Measurements from ENCODE around the gene PLXNA4. TPM values are rescaled to one million over a fixed set of nuclear protein-coding genes. Genes with fewer than 3 reads are reported as not detected.

The PLXNA4 gene
- total RNA-seq, 1 donor from 2014 or later, result 0.21 TPM

DNA sequence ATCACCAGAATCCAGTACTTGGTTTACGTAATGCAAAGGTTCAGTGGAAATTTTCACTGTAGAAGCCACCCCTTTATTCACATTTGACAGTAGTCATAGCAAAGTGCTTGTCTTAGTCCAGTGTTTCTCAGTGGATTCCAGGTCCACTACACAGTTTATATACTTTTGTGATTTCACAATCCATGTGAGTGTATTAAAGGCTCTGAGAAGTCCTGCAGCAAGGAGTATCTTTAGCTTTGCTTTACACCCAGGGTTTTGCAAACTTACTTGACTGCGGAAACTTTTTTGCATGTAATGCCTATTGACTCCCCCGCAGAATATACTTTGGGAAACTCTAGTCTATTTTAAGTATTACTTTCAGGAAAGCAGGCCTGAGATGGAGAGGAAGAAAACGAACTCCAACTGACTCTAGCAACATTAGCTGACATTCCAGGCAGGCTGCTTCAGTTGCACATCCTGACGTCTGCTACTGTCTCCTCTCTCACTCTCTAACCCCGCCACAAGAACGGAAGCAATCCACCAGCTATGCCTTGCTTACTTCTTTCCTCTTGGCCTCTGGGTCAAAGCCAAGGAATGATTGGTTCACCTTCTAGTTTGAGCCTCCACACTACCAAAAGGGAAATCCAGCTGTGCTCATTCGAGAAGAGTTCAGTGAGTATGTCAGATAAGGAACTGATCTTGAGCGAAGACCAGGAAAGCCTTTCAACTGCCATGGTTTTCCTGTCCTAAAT is 6.2 kb downstream of the PLXNA4 start:
- Mint-ChIP-seq H3K4me1 (ENCODE audit: low read depth) (peaks cover 14% of the 10 kb centered on the region), H3K9me3 (no peaks in the 10 kb centered on the region), H3K36me3 (ENCODE audit: low read depth) (no peaks in the 10 kb centered on the region), H3K4me3 (ENCODE audit: low read depth) (no peak overlapping the region), H3K27me3 (ENCODE audit: low read depth) (peaks cover 86% of the 10 kb centered on the region), H3K27ac (no peak overlapping the region)
- no peak for DNase-seq (ENCODE audit: low spot score)
- intact Hi-C loops (cut with micrococcal nuclease), result loop anchor here (5.0 to 10.0 kb wide), 2 partner anchors 158 to 625 kb away; no protein-coding TSS in a partner anchor

DNA sequence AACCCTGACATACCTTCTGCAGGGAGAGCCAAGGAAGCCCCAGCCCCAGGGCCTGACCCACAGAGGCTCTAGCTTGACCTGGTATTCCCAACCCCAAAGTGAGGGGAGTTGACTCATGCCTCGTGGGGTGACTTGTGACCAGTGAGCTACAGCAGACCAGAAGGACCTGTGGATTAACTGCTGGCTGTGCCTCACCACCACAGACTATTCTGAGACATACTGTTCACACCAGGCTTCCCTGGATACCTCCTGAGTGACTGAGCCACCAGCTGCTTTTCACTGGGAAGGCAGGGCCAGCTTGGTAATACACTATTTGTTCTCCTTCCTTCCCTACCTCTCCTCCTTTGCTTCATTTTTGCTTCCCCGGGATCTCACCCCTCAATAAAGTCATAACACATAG is 7.3 kb downstream of the PLXNA4 start:
- Mint-ChIP-seq H3K36me3 (ENCODE audit: low read depth) (no peaks in the 10 kb centered on the region), H3K4me3 (ENCODE audit: low read depth) (no peak overlapping the region)
- intact Hi-C loops (cut with micrococcal nuclease), result no loop called here

DNA sequence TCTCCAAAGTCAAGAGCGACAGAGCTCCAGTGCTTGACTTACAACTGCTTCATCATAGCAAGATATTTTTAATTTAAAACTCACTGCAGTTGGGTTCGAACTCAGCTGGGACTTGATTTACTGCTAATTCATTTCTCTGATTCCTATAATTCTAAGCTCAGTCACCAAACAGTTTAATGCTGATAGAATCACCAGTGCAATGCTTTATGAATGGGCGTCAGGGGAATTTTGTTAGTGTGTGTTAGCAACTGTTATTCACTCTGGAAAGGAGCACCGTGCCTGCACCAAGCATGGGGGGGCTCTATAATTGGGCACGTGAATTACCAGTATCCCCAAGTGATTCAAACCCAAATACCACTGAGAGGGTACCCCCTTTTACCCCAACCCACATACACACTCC is 10.4 kb downstream of the PLXNA4 start:
- Mint-ChIP-seq H3K4me1 (ENCODE audit: low read depth) (peaks cover 4% of the 10 kb centered on the region), H3K27ac (no peak overlapping the region), H3K4me3 (ENCODE audit: low read depth) (no peak overlapping the region), H3K9me3 (no peaks in the 10 kb centered on the region), H3K36me3 (ENCODE audit: low read depth) (no peaks in the 10 kb centered on the region), H3K27me3 (ENCODE audit: low read depth) (peaks cover 79% of the 10 kb centered on the region)
- no peak for DNase-seq (ENCODE audit: low spot score)
- intact Hi-C loops (cut with micrococcal nuclease), result no loop called here

More for the DNA sequence above, 7.3 kb downstream of the PLXNA4 start:
- Mint-ChIP-seq H3K9me3 (no peaks in the 10 kb centered on the region), H3K27ac (no peak overlapping the region), H3K27me3 (ENCODE audit: low read depth) (peaks cover 86% of the 10 kb centered on the region), H3K4me1 (ENCODE audit: low read depth) (peaks cover 10% of the 10 kb centered on the region)
- DNase-seq (ENCODE audit: low spot score), result no peak

DNA sequence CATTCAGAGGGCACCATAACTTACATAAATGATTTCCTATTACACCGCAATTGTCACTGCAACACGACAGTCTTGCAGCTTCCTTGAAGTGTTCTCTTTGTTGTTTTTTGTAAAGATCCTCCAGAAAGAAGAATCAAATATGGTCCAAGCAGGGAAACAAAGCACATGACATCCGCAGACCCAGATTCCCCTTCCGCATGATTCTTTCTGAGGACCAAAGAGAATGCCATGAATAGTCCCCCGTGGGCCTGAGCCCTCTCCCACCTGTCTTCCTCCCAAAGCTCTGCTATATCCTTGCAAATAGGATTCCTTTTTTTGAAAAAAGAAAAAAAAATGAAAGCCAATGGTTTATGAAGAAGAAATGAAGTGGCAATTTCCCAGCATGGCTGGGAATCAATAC is 10.8 kb downstream of the PLXNA4 start:
- Mint-ChIP-seq H3K27ac (no peak overlapping the region), H3K27me3 (ENCODE audit: low read depth) (peaks cover 79% of the 10 kb centered on the region), H3K9me3 (no peaks in the 10 kb centered on the region), H3K4me3 (ENCODE audit: low read depth) (no peak overlapping the region), H3K36me3 (ENCODE audit: low read depth) (no peaks in the 10 kb centered on the region), H3K4me1 (ENCODE audit: low read depth) (peaks cover 4% of the 10 kb centered on the region)
- no peak for DNase-seq (ENCODE audit: low spot score)
- intact Hi-C loops (cut with micrococcal nuclease), result no loop called here

DNA sequence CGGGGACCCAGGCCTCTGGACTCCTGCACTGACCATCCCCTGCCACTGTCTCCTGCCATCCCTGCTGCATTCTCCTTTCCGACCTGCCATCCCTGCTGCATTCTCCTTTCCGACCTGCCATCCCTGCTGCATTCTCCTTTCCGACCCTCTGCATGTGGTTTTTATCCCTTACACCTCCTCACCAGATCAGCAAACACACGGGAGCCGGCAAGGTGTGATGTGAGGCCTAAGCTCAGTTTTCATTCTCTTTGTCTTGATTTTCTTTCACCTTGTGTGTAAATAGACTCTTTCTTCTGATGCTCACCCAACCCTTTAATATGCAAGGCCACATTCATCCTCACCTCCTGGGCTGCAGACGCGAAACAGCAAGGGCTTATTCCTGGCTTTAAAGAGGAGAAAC is 11.4 kb downstream of the PLXNA4 start:
- Mint-ChIP-seq H3K27me3 (ENCODE audit: low read depth) (peaks cover 79% of the 10 kb centered on the region), H3K9me3 (no peaks in the 10 kb centered on the region), H3K27ac (no peak overlapping the region), H3K36me3 (ENCODE audit: low read depth) (no peaks in the 10 kb centered on the region), H3K4me3 (ENCODE audit: low read depth) (no peak overlapping the region), H3K4me1 (ENCODE audit: low read depth) (no peaks in the 10 kb centered on the region)
- no peak for DNase-seq (ENCODE audit: low spot score)
- intact Hi-C loops (cut with micrococcal nuclease), result no loop called here

DNA sequence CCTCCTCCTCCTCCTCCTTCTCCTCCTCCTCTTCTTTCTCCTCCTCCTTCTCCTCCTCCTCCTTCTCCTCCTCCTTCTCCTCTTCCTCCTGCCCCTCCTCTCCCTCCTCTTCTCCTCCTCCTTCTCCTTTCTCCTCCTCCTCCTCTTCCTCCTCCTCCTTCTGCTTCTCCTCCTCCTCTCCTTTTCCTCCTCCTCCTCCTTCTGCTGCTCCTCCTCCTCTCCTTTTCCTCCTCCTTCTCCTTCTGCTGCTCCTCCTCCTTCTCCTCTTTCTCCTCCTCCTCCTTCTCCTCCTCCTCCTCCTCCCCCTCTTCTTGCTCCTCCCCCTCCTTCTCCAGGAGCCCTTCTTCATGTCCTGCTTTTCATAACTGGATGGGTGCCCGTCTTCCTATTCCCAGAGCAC is 12.2 kb downstream of the PLXNA4 start:
- Mint-ChIP-seq H3K4me1 (ENCODE audit: low read depth) (no peaks in the 10 kb centered on the region), H3K27ac (no peak overlapping the region), H3K27me3 (ENCODE audit: low read depth) (peaks cover 73% of the 10 kb centered on the region), H3K9me3 (no peaks in the 10 kb centered on the region), H3K36me3 (ENCODE audit: low read depth) (no peaks in the 10 kb centered on the region), H3K4me3 (ENCODE audit: low read depth) (no peak overlapping the region)
- intact Hi-C loops (cut with micrococcal nuclease), result no loop called here
- DNase-seq (ENCODE audit: low spot score), result no peak

DNA sequence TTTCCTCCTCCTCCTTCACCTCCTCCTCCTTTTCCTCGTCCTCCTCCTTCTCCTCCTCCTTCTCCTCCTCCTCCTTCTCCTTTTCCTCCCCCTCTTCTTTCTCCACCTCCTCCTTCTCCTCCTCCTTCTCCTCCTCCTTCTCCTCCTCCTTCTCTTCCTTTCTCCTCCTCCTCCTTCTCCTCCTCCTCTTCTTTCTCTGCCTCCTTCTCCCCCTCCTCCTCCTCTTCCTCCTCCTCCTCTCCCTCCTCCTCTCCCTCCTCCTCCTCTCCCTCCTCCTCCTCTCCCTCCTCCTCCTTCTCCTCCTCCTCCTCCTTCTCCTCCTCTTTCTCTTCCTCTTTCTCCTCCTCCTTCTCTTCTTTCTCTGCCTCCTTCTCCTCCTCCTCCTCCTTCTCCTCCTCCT is 13.6 kb downstream of the PLXNA4 start:
- intact Hi-C loops (cut with micrococcal nuclease), result no loop called here
- H3K27me3 Mint-ChIP-seq (ENCODE audit: low read depth), result peaks cover 61% of the 10 kb centered on the region

DNA sequence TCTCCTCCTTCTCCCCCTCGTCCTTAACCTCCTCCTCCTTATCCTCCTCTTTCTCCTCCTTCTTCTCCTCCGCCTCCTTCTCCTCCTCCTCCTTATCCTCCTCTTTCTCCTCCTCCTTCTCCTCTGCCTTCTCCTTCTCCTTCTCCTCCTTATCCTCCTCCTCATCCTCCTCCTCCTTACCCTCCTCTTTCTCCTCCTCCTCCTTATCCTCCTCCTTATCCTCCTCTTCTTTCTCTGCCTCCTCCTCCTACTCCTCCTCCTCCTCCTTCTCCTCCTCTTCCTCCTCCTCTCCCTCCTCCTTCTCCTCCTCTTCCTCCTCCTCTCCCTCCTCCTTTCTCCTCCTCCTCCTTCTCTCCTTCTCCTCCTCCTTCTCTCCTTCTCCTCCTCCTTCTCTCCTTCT is 14.5 kb downstream of the PLXNA4 start:
- intact Hi-C loops (cut with micrococcal nuclease), result no loop called here
- H3K4me1 Mint-ChIP-seq (ENCODE audit: low read depth), result peaks cover 7% of the 10 kb centered on the region
- H3K36me3 Mint-ChIP-seq (ENCODE audit: low read depth), result no peaks in the 10 kb centered on the region
- peaks cover 56% of the 10 kb centered on the region for H3K27me3 Mint-ChIP-seq (ENCODE audit: low read depth)
- no peak for DNase-seq (ENCODE audit: low spot score)
- no peak overlapping the region for H3K4me3 Mint-ChIP-seq (ENCODE audit: low read depth)
- H3K27ac Mint-ChIP-seq, result no peak overlapping the region
- H3K9me3 Mint-ChIP-seq, result no peaks in the 10 kb centered on the region

More for the DNA sequence above, 13.6 kb downstream of the PLXNA4 start:
- Mint-ChIP-seq H3K27ac (no peak overlapping the region), H3K9me3 (no peaks in the 10 kb centered on the region), H3K4me3 (ENCODE audit: low read depth) (no peak overlapping the region), H3K36me3 (ENCODE audit: low read depth) (no peaks in the 10 kb centered on the region), H3K4me1 (ENCODE audit: low read depth) (peaks cover 2% of the 10 kb centered on the region)
- no peak for DNase-seq (ENCODE audit: low spot score)

DNA sequence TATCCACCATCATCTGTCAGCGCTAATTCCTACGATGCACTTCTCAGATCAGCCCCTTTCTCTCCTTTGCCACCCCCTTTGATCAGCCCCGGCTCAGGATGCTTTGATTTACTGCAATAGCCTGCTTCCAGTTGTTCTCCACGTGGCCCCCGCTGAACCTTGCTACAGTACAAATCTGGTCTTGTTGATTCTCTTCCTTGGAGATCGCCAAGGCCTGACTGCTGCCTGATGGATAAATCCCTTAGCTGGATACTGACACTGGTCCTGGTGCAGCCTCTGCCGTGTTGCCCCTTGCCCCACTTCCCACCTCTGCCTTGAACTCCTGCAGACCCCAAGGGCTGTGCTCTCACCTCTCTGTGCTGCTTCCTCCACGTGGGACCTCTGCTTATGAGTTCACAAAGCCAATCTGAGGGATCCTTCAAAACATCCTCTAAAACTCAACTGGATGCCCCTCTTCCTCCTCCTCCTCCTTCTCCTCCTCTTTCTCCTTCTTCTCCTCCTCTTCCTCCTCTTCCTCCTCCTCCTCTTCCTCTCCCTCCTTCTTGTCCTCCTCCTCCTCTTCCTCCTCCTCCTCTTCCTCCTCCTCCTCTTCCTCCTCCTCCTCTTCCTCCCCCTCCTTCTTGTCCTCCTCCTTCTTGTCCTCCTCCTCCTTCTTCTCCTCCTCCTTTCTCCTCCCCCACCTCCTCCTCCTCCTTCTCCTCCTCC is 15.3 kb downstream of the PLXNA4 start:
- H3K36me3 Mint-ChIP-seq (ENCODE audit: low read depth), result no peaks in the 10 kb centered on the region
- H3K27ac Mint-ChIP-seq, result no peak overlapping the region
- H3K4me1 Mint-ChIP-seq (ENCODE audit: low read depth), result peaks cover 9% of the 10 kb centered on the region
- intact Hi-C loops (cut with micrococcal nuclease), result no loop called here
- H3K9me3 Mint-ChIP-seq, result no peaks in the 10 kb centered on the region
- DNase-seq (ENCODE audit: low spot score), result no peak
- H3K4me3 Mint-ChIP-seq (ENCODE audit: low read depth), result no peak overlapping the region
- H3K27me3 Mint-ChIP-seq (ENCODE audit: low read depth), result peaks cover 56% of the 10 kb centered on the region

DNA sequence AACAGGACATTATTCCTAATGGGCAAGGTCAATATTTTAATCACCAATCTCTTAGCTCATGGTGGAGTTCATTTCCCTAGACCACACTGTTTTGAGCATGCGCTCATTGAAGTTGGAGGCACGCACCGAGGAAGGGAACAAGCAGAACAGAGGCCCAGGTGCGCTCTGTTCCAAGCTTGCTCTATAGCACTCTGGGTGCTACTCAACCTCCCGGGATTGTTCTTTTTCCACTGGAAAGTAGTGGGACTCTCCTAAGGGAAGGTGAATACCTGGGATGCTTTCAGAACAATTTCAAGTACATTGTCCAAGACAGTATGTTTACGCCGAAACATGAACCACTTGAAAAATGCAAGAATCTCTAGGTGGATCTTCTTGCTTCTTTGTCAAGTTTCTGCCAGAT is 16.2 kb downstream of the PLXNA4 start:
- Mint-ChIP-seq H3K4me3 (ENCODE audit: low read depth) (no peak overlapping the region), H3K9me3 (no peaks in the 10 kb centered on the region), H3K27ac (no peak overlapping the region), H3K36me3 (ENCODE audit: low read depth) (no peaks in the 10 kb centered on the region), H3K27me3 (ENCODE audit: low read depth) (peaks cover 50% of the 10 kb centered on the region), H3K4me1 (ENCODE audit: low read depth) (peaks cover 10% of the 10 kb centered on the region)
- intact Hi-C loops (cut with micrococcal nuclease), result no loop called here
- no peak for DNase-seq (ENCODE audit: low spot score)

DNA sequence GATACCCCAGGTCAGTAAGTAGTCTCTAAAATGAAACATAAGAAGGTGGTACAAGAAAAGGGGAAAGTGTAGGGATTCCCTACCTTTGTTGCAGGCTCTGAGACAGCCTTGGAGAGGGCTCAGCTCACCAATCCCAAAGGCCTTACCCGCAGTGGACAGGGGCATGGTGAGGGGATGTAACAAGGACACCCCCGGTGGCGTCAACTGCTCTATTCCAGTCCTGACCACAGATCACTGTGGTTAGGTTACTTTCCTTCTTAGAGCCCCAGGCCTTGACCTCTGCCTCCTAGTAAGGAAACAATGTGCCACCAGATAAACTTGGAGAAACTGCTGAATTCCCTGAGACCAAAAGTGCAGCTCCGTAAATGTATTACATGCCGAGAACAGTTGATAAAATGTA is 17.5 kb downstream of the PLXNA4 start:
- H3K4me1 Mint-ChIP-seq (ENCODE audit: low read depth), result peaks cover 10% of the 10 kb centered on the region
- DNase-seq (ENCODE audit: low spot score), result no peak
- H3K4me3 Mint-ChIP-seq (ENCODE audit: low read depth), result no peak overlapping the region
- no peaks in the 10 kb centered on the region for H3K36me3 Mint-ChIP-seq (ENCODE audit: low read depth)
- intact Hi-C loops (cut with micrococcal nuclease), result no loop called here
- peaks cover 37% of the 10 kb centered on the region for H3K27me3 Mint-ChIP-seq (ENCODE audit: low read depth)
- H3K9me3 Mint-ChIP-seq, result no peaks in the 10 kb centered on the region
- no peak overlapping the region for H3K27ac Mint-ChIP-seq

DNA sequence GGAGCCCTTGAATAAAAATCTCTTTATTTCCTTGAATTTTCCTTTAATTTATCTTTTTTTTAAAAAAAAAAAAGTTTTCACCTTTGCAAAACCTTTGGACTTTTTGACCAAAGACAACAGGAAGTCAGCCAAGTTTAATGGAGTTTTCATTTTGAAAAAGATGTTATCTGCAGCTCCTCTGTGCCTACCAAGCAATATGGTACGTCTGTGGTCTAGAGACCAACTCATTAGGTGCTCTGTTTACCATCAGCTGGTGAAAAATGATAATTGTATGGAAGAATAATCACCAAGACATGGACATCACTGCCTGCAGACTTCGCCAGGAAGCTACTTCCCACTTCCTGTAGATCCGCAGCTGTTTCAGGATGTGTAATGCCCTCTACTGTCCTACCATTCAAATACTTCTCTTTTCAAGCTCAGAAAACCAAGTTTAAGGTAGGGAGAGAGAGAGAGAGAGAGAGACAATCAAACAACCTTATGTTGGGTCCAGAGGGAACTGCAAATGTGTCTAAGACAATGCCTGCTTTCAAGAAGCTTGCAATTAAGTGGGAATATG is 18.7 kb downstream of the PLXNA4 start:
- Mint-ChIP-seq H3K4me3 (ENCODE audit: low read depth) (no peak overlapping the region), H3K36me3 (ENCODE audit: low read depth) (no peaks in the 10 kb centered on the region), H3K4me1 (ENCODE audit: low read depth) (peaks cover 10% of the 10 kb centered on the region), H3K27ac (no peak overlapping the region), H3K27me3 (ENCODE audit: low read depth) (peaks cover 33% of the 10 kb centered on the region), H3K9me3 (no peaks in the 10 kb centered on the region)
- intact Hi-C loops (cut with micrococcal nuclease), result no loop called here
- DNase-seq (ENCODE audit: low spot score), result no peak

DNA sequence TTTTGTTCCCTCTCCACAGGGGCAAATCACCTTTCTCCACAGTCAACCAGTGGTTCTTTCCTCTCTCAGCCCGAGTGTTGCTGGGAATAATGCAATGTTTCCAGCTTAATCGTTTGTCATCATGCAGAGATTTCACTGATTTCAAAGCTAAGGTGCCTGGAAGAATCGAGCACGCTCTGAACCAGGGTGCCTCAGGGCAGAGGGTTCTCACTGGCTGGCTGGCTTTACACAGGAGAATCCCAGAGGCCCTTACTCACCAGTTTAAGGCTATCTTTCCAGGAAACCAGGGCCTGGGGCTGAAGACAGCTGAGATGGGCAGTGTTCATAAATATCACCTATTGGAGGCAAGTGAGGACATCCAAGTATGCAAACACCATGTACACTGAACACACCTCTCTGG is 21.8 kb downstream of the PLXNA4 start:
- intact Hi-C loops (cut with micrococcal nuclease), result no loop called here
- peaks cover 20% of the 10 kb centered on the region for H3K9me3 Mint-ChIP-seq
- peaks cover 10% of the 10 kb centered on the region for H3K4me1 Mint-ChIP-seq (ENCODE audit: low read depth)
- no peak overlapping the region for H3K4me3 Mint-ChIP-seq (ENCODE audit: low read depth)
- no peak overlapping the region for H3K27ac Mint-ChIP-seq
- H3K27me3 Mint-ChIP-seq (ENCODE audit: low read depth), result peaks cover 13% of the 10 kb centered on the region
- H3K36me3 Mint-ChIP-seq (ENCODE audit: low read depth), result peaks cover 11% of the 10 kb centered on the region
- DNase-seq (ENCODE audit: low spot score), result no peak

Data from activated T-helper 2 cell treated with anti-CD3 and anti-CD28 coated beads, Interferon-gamma antibody, Interleukin-2, Interleukin-4, amounts not matched to agents 10 μg/mL and 5 μg/mL and 100 μg/mL, durations not matched to agents 14 hours and 24 hours and 36 hours (primary cell).